ENCODE results near the gene ARHGEF6. TPM values are rescaled to one million over a fixed set of nuclear protein-coding genes. Genes with fewer than 3 reads are reported as not detected.

ARHGEF6 gene
- total and polyA plus RNA-seq, 10 donors = 13.1 to 70.1 (median 55.8) TPM

- no peak for DNase-seq
These were observed 141.1 kb downstream of the ARHGEF6 start for GRCh38 chrX:136639506-136640176.

GRCh38 chrX:136636121-136636520, 144.6 kb downstream of the ARHGEF6 start:
- Histone ChIP-seq H3K27ac (peak overlapping the region in 1 of 8 donors; percentile 42), H3K9me3 (no peaks in the 10 kb centered on the region), H3K4me1 (peaks cover 0 to 29% (median 10%) of the 10 kb centered on the region in 6 donors), H3K27me3 (replicated peaks in 1 of 7) (peaks cover 0 to 6% (median 0%) of the 10 kb centered on the region in 7 donors), H3K4me3 (no peak overlapping the region), H3K36me3 (no peaks in the 10 kb centered on the region)
- no peak for DNase-seq
- TF ChIP-seq POLR2AphosphoS5 (IDR thresholded peaks at IDR 0.05) (no peak), CTCF (IDR thresholded peaks at IDR 0.05 in 8 of 11, conservative IDR thresholded peaks at IDR 0.05 in 3 of 11) (no peak), POLR2A (IDR thresholded peaks at IDR 0.05) (no peak)
- intact Hi-C loops (cut with DNase I; ENCODE audit: low total_unique reads) = no loop called here
- WGBS, 5 donors = 40 to 69% (median 46%) methylated on average over 3 of the region's 3 CpGs

More at GRCh38 chrX:136639506-136640176, 141.1 kb downstream of the ARHGEF6 start:
- H3K27me3 ChIP-seq (replicated peaks in 1 of 7) = peaks cover 0 to 6% (median 0%) of the 10 kb centered on the region in 7 donors
- no peaks in the 10 kb centered on the region for H3K36me3 ChIP-seq
- peaks cover 0 to 23% (median 10%) of the 10 kb centered on the region in 6 donors for H3K4me1 ChIP-seq
- WGBS, 5 donors = 43 to 64% (median 63%) methylated on average over 8 of the region's 8 CpGs
- intact Hi-C loops (cut with DNase I; ENCODE audit: low total_unique reads) = no loop called here
- peak overlapping the region in 1 of 8 donors; percentile 30 for H3K4me3 ChIP-seq
- TF ChIP-seq CTCF (IDR thresholded peaks at IDR 0.05 in 8 of 11, conservative IDR thresholded peaks at IDR 0.05 in 3 of 11) = no peak
- no peak for TF ChIP-seq POLR2A (IDR thresholded peaks at IDR 0.05)
- no peak for TF ChIP-seq POLR2AphosphoS5 (IDR thresholded peaks at IDR 0.05)
- H3K9me3 ChIP-seq = no peaks in the 10 kb centered on the region
- peak overlapping the region in 4 of 8 donors; percentile 32 to 58 (median 50) for H3K27ac ChIP-seq

- Histone ChIP-seq H3K36me3 (no peaks in the 10 kb centered on the region), H3K4me3 (no peak overlapping the region), H3K27ac (peak overlapping the region in 3 of 8 donors; percentile 23 to 42 (median 26)), H3K9me3 (no peaks in the 10 kb centered on the region), H3K27me3 (replicated peaks in 1 of 7) (peaks cover 0 to 6% (median 0%) of the 10 kb centered on the region in 7 donors), H3K4me1 (peaks cover 0 to 30% (median 10%) of the 10 kb centered on the region in 6 donors)
- TF ChIP-seq POLR2AphosphoS5 (IDR thresholded peaks at IDR 0.05) (no peak), POLR2A (IDR thresholded peaks at IDR 0.05) (no peak), CTCF (IDR thresholded peaks at IDR 0.05 in 8 of 11, conservative IDR thresholded peaks at IDR 0.05 in 3 of 11) (no peak)
- WGBS, 5 donors = 32 to 63% (median 52%) methylated on average over 6 of the region's 6 CpGs
- DNase-seq = no peak
- intact Hi-C loops (cut with DNase I; ENCODE audit: low total_unique reads) = no loop called here
These were observed 145.5 kb downstream of the ARHGEF6 start for GRCh38 chrX:136635235-136635634.

- H3K9me3 ChIP-seq = no peaks in the 10 kb centered on the region
- 21 to 83% (median 69%) methylated on average over 1 of the region's 1 CpG for WGBS, 5 donors
- DNase-seq = no peak
These were observed 149.9 kb downstream of the ARHGEF6 start for GRCh38 chrX:136630881-136631280.

More at GRCh38 chrX:136630881-136631280, 149.9 kb downstream of the ARHGEF6 start:
- no peak for TF ChIP-seq CTCF (IDR thresholded peaks at IDR 0.05 in 8 of 11, conservative IDR thresholded peaks at IDR 0.05 in 3 of 11)
- TF ChIP-seq POLR2AphosphoS5 (IDR thresholded peaks at IDR 0.05) = no peak
- TF ChIP-seq POLR2A (IDR thresholded peaks at IDR 0.05) = no peak
- Histone ChIP-seq H3K4me1 (peaks cover 0 to 35% (median 6%) of the 10 kb centered on the region in 6 donors), H3K27ac (no peak overlapping the region), H3K36me3 (no peaks in the 10 kb centered on the region), H3K4me3 (no peak overlapping the region), H3K27me3 (replicated peaks in 1 of 7) (peaks cover 0 to under 1% (median 0%) of the 10 kb centered on the region in 7 donors)
- intact Hi-C loops (cut with DNase I; ENCODE audit: low total_unique reads) = no loop called here

Data from spleen (tissue), 11 donors.